Keratinocyte (primary cell): ENCODE measurements around the gene SLC2A9.

Experiments used
- EZH2 ChIP-seq: IDR thresholded peaks from one replicate; pipeline ENCODE4 v1.6.1; 2012; ENCODE audit warnings: inconsistent platforms, mild to moderate bottlenecking, low read length, moderate library complexity
- TF ChIP-seq, protein P1 (sequence below), 3 experiments: IDR thresholded peaks in 1 of 3; conservative IDR thresholded peaks in 1 of 3; optimal IDR thresholded peaks in 1 of 3; 2 replicates in 2 of 3; 3 replicates in 1 of 3; pipeline versions ENCODE3 to v1.5.1; 2011; ENCODE audit warnings: low read length in 3 of 3, mild to moderate bottlenecking in 3 of 3, moderate library complexity in 2 of 3, control low read depth in 1 of 3, inconsistent platforms in 1 of 3; ENCODE audit not compliant: insufficient read depth in 2 of 3; ENCODE audit errors: extremely low read depth in 1 of 3

DNA sequence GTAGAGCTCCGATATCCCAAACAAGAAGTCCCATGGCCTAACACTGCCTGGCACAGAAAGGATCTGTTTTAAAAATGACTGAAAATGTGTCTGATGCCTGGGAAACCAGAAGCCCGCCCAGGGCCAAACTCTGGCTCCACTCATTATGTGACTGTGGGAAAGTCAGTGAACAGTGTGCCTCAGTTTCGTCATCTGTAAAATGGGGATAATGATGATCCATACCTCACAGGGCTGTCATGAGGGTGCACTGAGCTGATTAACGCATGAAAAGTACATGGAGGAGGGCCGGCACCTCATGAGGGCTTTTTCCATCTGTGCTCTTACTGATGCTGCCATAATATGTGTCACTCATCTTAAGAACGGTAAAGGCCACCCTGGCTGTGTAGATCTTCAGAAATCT is 5.1 kb downstream of the SLC2A9 start:
- TF ChIP-seq, protein P1, sequence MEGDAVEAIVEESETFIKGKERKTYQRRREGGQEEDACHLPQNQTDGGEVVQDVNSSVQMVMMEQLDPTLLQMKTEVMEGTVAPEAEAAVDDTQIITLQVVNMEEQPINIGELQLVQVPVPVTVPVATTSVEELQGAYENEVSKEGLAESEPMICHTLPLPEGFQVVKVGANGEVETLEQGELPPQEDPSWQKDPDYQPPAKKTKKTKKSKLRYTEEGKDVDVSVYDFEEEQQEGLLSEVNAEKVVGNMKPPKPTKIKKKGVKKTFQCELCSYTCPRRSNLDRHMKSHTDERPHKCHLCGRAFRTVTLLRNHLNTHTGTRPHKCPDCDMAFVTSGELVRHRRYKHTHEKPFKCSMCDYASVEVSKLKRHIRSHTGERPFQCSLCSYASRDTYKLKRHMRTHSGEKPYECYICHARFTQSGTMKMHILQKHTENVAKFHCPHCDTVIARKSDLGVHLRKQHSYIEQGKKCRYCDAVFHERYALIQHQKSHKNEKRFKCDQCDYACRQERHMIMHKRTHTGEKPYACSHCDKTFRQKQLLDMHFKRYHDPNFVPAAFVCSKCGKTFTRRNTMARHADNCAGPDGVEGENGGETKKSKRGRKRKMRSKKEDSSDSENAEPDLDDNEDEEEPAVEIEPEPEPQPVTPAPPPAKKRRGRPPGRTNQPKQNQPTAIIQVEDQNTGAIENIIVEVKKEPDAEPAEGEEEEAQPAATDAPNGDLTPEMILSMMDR (optimal IDR thresholded peaks at IDR 0.05 in 1 of 3, IDR thresholded peaks at IDR 0.05 in 1 of 3, conservative IDR thresholded peaks at IDR 0.05 in 1 of 3; ENCODE audit: extremely low read depth in 1 of 3, insufficient read depth in 2 of 3, low read length in 3 of 3), result no peak
- no peak for TF ChIP-seq EZH2
